Duodenal mucosa (tissue), 2 donors: ENCODE measurements around the gene CCDC201.

ENCODE experiments used
- H3K27ac ChIP-seq: one replicate; pipeline ENCODE4 v1.7.0; 2013; ENCODE audit warnings: low read depth, low read length
- H3K27me3 ChIP-seq, 2 donors: one replicate each; pipeline ENCODE4 v1.7.0; 2013; ENCODE audit warnings: low read length in 2 of 2, control low read depth in 1 of 2; ENCODE audit not compliant: insufficient read depth in 2 of 2, control insufficient read depth in 1 of 2
- H3K36me3 ChIP-seq, 2 donors: one replicate each; pipeline ENCODE4 v1.7.0; 2013; ENCODE audit warnings: low read length in 2 of 2, control low read depth in 1 of 2; ENCODE audit not compliant: insufficient read depth in 2 of 2, control insufficient read depth in 1 of 2
- H3K4me1 ChIP-seq, 2 donors: one replicate each; pipeline ENCODE4 v1.7.0; 2013; ENCODE audit warnings: low read length in 2 of 2, control low read depth in 1 of 2; ENCODE audit not compliant: insufficient read depth in 2 of 2, control insufficient read depth in 1 of 2
- H3K4me3 ChIP-seq, 2 donors: one replicate each; pipeline ENCODE4 v1.7.0; 2013; ENCODE audit warnings: low read length in 2 of 2, low read depth in 1 of 2
- H3K9ac ChIP-seq, 2 donors: one replicate each; pipeline ENCODE4 v1.7.0; 2013; ENCODE audit warnings: low read length in 2 of 2, low read depth in 1 of 2
- H3K9me3 ChIP-seq, 2 donors: one replicate each; pipeline ENCODE4 v1.7.0; 2013; ENCODE audit warnings: low read length in 2 of 2, control low read depth in 1 of 2; ENCODE audit not compliant: control insufficient read depth in 1 of 2

The CCDC201 gene

DNA sequence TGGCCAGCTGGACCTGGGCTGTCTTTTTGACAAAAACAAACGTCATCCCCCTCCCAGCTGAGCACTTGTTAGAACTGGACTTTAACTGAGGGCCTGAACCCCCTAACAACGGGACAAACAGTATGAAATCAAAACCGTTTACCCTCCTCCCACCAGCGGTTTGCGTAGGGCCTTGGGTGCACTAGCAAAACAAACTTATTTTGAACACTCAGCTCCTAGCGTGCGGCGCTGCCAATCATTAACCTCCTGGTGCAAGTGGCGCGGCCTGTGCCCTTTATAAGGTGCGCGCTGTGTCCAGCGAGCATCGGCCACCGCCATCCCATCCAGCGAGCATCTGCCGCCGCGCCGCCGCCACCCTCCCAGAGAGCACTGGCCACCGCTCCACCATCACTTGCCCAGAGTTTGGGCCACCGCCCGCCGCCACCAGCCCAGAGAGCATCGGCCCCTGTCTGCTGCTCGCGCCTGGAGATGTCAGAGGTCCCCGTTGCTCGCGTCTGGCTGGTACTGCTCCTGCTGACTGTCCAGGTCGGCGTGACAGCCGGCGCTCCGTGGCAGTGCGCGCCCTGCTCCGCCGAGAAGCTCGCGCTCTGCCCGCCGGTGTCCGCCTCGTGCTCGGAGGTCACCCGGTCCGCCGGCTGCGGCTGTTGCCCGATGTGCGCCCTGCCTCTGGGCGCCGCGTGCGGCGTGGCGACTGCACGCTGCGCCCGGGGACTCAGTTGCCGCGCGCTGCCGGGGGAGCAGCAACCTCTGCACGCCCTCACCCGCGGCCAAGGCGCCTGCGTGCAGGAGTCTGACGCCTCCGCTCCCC, 15.5 kb upstream of the CCDC201 start, which contains the start of gene IGFBP1:
Gene IGFBP1 (plus strand): TSS at position 304 of the 808 bp plus-strand sequence. CDS start 165 bp downstream, at position 469.
- peaks cover 27 to 41% of the 10 kb centered on the region in 2 donors for H3K27me3 ChIP-seq
- no peaks in the 10 kb centered on the region for H3K9me3 ChIP-seq
- no peak within 1 kb of the TSS for H3K9ac ChIP-seq
- no peaks in the 10 kb centered on the region for H3K4me1 ChIP-seq
- H3K4me3 ChIP-seq: peak within 1 kb of the TSS; percentile 11 to 45
- H3K27ac ChIP-seq: no peak within 1 kb of the TSS
- no peaks in the 10 kb centered on the region for H3K36me3 ChIP-seq

DNA sequence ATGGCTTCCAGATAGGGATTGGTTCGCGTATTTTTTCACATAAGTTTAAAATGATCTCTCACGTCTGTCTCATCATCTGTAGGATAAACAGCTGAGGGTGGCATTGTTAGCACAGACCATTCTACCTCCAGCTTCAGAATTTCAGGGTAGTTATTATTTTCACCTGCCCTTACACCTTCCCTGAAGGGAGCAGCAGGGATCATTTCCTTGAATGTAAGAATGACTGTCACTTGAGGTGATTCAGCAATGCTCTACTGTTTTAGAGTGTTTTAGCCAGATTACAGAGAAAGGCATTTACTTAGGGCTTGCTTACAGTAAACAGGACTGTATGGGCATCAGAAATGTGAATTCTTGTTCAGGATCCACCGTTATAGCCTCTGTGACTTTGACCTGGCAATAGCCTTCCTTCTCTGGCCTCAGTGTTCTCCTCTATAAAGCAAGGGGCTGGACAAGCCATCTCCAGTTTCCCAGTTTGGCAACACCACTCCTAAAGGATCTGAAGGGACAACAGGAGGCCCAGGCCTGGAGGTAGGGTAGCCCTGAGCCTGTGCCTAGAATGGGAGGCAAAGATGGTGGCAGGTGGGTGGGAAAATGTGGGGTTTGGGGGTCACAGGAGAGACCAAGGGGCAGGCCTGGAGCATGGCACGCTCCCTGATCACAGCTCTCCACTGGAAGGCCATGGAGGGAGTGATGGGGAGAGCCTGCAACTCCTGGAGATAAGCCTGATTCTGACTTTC, 14.2 kb upstream of the CCDC201 start:
- Histone ChIP-seq H3K27me3 (peaks cover 27 to 41% of the 10 kb centered on the region in 2 donors), H3K27ac (no peak overlapping the region), H3K4me3 (no peak overlapping the region), H3K4me1 (no peaks in the 10 kb centered on the region), H3K9me3 (no peaks in the 10 kb centered on the region), H3K36me3 (no peaks in the 10 kb centered on the region), H3K9ac (no peak overlapping the region)

DNA sequence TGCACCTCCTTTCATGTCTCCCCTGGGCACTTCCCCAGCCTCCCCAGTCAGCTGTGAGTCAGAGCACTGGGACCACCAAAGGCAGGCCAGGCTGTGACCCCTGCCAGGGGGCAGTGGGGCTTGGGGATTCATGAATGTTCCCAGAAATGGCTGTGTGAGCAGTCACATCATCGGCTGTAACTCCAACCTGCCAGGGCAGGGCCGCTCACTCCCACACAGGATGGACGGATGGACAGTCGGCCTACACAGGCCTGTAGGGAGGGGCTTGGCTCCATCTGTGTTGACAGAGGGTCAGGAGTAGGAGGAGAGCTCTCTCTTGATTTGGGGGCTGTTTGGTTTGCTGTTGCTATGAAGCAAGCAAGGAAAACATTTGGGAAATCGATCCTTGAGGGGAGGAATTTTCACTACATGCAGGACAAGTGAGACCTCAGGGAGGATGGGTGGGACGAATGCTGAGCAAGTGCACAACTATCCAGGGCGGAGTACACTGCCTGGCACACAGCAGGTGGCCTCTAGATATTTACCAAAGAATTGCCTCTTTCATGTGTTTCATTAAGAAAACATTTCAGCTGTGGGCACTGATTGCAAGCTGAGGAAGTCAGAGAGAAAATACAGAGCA, 12.5 kb upstream of the CCDC201 start:
- peaks cover 27 to 30% of the 10 kb centered on the region in 2 donors for H3K27me3 ChIP-seq

DNA sequence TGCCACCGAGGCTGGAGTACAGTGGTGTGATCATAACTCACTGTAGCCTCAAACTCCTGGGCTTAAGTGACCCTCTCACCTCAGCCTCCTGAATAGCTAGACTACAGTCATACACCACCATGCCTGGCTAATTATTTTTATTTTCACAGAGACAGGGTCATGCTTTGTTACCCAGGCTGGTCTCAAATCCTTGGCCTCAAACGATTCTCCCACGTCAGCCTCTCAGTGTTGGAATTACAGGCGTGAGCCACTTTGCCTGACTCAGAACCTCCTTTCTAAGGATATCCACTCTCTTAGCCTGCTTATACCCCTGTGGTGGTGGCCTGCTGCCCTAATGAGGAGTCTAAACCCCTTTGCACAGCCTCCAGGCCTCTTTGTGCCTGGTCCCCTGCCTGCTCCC, 11.3 kb upstream of the CCDC201 start:
- no peak overlapping the region for H3K4me3 ChIP-seq

More for the DNA sequence above, 12.5 kb upstream of the CCDC201 start:
- Histone ChIP-seq H3K36me3 (no peaks in the 10 kb centered on the region), H3K4me3 (no peak overlapping the region), H3K27ac (no peak overlapping the region), H3K4me1 (no peaks in the 10 kb centered on the region), H3K9ac (no peak overlapping the region), H3K9me3 (no peaks in the 10 kb centered on the region)

GRCh38 chr7:45882465-45882810, 9.6 kb upstream of the CCDC201 start:
- H3K36me3 ChIP-seq: no peaks in the 10 kb centered on the region
- peaks cover 0 to 3% of the 10 kb centered on the region in 2 donors for H3K9me3 ChIP-seq
- no peak overlapping the region for H3K9ac ChIP-seq
- no peaks in the 10 kb centered on the region for H3K4me1 ChIP-seq
- peaks cover 8 to 10% of the 10 kb centered on the region in 2 donors for H3K27me3 ChIP-seq
- no peak overlapping the region for H3K4me3 ChIP-seq
- no peak overlapping the region for H3K27ac ChIP-seq

More for the DNA sequence above, 11.3 kb upstream of the CCDC201 start:
- Histone ChIP-seq H3K27ac (no peak overlapping the region), H3K9ac (no peak overlapping the region), H3K27me3 (peaks cover 16 to 20% of the 10 kb centered on the region in 2 donors), H3K9me3 (peaks cover 0 to 2% of the 10 kb centered on the region in 2 donors), H3K4me1 (no peaks in the 10 kb centered on the region), H3K36me3 (no peaks in the 10 kb centered on the region)

DNA sequence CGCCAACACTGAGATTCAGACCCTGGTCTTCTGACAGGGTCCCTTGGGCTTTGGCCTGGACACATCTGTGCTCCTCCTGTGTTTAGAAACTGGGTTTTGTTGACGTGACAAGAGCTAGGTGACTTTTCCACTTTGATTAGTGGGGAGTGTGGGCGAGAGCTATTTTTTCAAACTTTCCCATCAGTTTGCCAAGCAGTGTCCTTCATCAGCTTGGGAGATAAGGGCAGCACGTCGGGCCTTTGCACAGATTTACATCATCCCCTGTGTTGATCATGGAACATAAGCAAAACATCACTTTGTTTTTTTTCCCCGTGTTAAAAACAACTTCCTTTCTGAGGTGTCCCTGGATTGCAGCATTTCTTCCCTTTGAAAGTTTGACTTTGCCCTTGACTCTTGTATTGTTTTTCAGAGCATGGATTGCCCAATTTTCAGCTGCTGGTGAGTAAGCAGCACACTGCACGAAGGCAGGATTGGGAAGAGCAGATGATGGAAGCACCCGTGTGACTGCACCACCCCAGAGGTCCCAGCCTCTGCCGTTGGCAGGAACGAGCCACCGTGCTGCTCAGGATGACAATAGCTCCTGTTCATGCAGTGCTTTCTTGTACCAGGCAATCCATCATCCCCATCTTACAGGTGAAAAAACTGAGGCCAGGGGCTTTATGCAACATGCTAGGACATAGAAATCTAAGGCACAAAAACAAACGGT, 9.0 kb upstream of the CCDC201 start:
- no peak overlapping the region for H3K9ac ChIP-seq
- peaks cover 0 to 3% of the 10 kb centered on the region in 2 donors for H3K9me3 ChIP-seq
- no peaks in the 10 kb centered on the region for H3K36me3 ChIP-seq
- no peak overlapping the region for H3K27ac ChIP-seq
- no peak overlapping the region for H3K4me3 ChIP-seq
- peaks cover 3 to 5% of the 10 kb centered on the region in 2 donors for H3K27me3 ChIP-seq
- no peaks in the 10 kb centered on the region for H3K4me1 ChIP-seq

GRCh38 chr7:45881280-45881758, 8.4 kb upstream of the CCDC201 start:
- Histone ChIP-seq H3K27me3 (peaks cover 0 to 5% of the 10 kb centered on the region in 2 donors), H3K4me3 (no peak overlapping the region), H3K36me3 (no peaks in the 10 kb centered on the region), H3K9ac (no peak overlapping the region), H3K9me3 (peaks cover 0 to 3% of the 10 kb centered on the region in 2 donors), H3K27ac (no peak overlapping the region), H3K4me1 (no peaks in the 10 kb centered on the region)

DNA sequence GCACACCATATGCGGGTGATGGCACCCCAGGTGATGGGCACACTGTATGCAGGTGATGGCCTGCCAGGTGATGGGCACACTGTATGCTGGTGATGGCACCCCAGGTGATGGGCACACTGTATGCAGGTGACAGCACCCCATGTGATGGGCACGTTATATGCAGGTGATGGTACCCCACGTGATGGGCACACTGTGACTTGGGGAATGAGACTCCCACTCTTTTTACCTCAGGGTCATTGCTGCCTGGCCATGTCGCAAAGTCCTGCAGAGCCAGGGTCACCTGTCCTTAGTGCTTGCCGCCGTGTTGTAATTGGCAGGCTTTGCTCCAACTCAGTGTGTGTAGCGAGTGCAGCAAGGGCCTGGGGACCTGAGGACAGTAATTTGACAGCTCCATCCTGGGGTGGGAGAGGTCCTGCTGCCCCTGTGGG, 7.6 kb upstream of the CCDC201 start:
- Histone ChIP-seq H3K9ac (no peak overlapping the region), H3K4me3 (no peak overlapping the region), H3K27ac (no peak overlapping the region), H3K9me3 (peaks cover 0 to 3% of the 10 kb centered on the region in 2 donors), H3K27me3 (peaks cover 0 to 5% of the 10 kb centered on the region in 2 donors), H3K36me3 (no peaks in the 10 kb centered on the region), H3K4me1 (no peaks in the 10 kb centered on the region)

DNA sequence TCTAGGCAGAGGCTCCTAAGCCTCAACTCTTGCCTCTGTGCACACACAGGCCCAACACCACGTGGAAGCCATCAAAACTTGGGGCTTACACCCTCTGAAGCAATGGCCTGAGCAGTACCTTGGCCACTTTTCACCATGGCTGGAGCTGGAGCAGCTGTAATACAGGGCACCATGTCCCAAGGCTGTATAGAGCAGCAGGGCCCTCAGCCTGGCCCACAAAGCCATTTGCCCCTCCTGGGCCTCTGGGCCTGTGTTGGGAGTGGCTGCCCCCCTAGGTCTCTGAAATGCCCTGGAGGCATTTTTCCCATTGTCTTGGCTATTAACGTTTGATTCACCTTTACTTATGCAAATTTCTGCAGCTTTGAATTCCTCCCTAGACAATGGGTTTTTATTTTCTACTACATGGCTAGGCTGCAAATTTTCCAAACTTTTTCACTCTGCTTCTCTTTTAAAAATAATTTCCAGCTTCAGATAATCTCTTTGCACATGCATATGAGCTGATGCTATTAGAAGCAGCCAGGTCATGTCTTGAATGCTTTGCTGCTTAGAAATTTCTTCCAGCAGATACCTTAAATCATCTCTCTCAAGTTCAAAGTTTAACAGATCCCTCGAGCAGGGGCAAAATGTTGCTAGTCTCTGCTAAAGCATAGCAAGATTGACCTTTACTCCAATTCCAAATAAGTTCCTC, 5.7 kb upstream of the CCDC201 start:
- H3K27me3 ChIP-seq: no peaks in the 10 kb centered on the region
- no peaks in the 10 kb centered on the region for H3K36me3 ChIP-seq
- H3K9me3 ChIP-seq: peaks cover 0 to 3% of the 10 kb centered on the region in 2 donors
- no peak overlapping the region for H3K4me3 ChIP-seq
- no peaks in the 10 kb centered on the region for H3K4me1 ChIP-seq
- no peak overlapping the region for H3K9ac ChIP-seq
- no peak overlapping the region for H3K27ac ChIP-seq
